Loucy (cell line): ENCODE measurements around the gene CLTCL1.

Experiments used
- H2AFZ ChIP-seq: fragments of 200-600 bp; sonication (generic); 2 replicates; pipeline ENCODE4 v1.6.0; 2016; ENCODE audit warnings: antibody characterized with exemption, mild to moderate bottlenecking, low read length, moderate library complexity
- H3F3A ChIP-seq: fragments of 200-600 bp; 2 replicates; pipeline ENCODE4 v1.6.0; 2016; ENCODE audit warnings: antibody characterized with exemption, low read depth, mild to moderate bottlenecking
- H3K27me3 ChIP-seq: fragments of 200-600 bp; sonication (generic); 2 replicates; pipeline ENCODE4 v1.6.1; 2014; ENCODE audit warnings: low read length, mild to moderate bottlenecking; ENCODE audit not compliant: insufficient read depth, poor library complexity, severe bottlenecking
- H3K36me3 ChIP-seq: fragments of 200-600 bp; sonication (generic); 2 replicates; pipeline ENCODE4 v1.6.1; 2016; ENCODE audit warnings: low read length; ENCODE audit not compliant: insufficient read depth
- H3K4me1 ChIP-seq: fragments of 200-600 bp; sonication (generic); 2 replicates; pipeline ENCODE4 v1.5.1; 2014; ENCODE audit warnings: low read length, mild to moderate bottlenecking; ENCODE audit not compliant: insufficient read depth, poor library complexity, severe bottlenecking
- H3K4me2 ChIP-seq: fragments of 200-600 bp; sonication (generic); 2 replicates; pipeline ENCODE4 v1.6.0; 2014; ENCODE audit warnings: antibody characterized with exemption, low read length, low read depth, mild to moderate bottlenecking; ENCODE audit not compliant: poor library complexity, severe bottlenecking
- H3K4me3 ChIP-seq: fragments of 200-600 bp; sonication (generic); 2 replicates; pipeline ENCODE4 v1.5.1; 2014; ENCODE audit warnings: low read length, mild to moderate bottlenecking, mixed read lengths; ENCODE audit not compliant: poor library complexity, severe bottlenecking
- H3K79me2 ChIP-seq: fragments of 200-600 bp; sonication (generic); 2 replicates; pipeline ENCODE4 v1.6.1; 2014; ENCODE audit warnings: low read length; ENCODE audit not compliant: insufficient read depth
- H3K9ac ChIP-seq: fragments of 200-600 bp; sonication (generic); 2 replicates; pipeline ENCODE4 v1.6.0; 2014; ENCODE audit warnings: mild to moderate bottlenecking, low read depth, low read length, moderate library complexity; ENCODE audit not compliant: poor library complexity, severe bottlenecking
- H3K9me2 ChIP-seq: fragments of 200-600 bp; sonication (generic); replicated peaks from 2 replicates; pipeline ENCODE4 v1.6.1; 2016; ENCODE audit warnings: low read depth, low read length, mixed read lengths
- H3K9me3 ChIP-seq: fragments of 200-600 bp; sonication (generic); 2 replicates; pipeline ENCODE4 v1.6.1; 2014; ENCODE audit warnings: mild to moderate bottlenecking, antibody characterized with exemption, low read length, low read depth; ENCODE audit not compliant: insufficient read depth
- H4K20me1 ChIP-seq: fragments of 200-600 bp; sonication (generic); 2 replicates; pipeline ENCODE4 v1.6.0; 2014; ENCODE audit warnings: antibody characterized with exemption, low read length, mild to moderate bottlenecking; ENCODE audit not compliant: insufficient read depth, poor library complexity, severe bottlenecking
- EZH2phosphoT487 ChIP-seq: fragments of 200-600 bp; IDR thresholded peaks from 2 replicates; pipeline ENCODE4 v1.6.1; 2018; ENCODE audit warnings: antibody characterized with exemption, mild to moderate bottlenecking, moderate library complexity, borderline replicate concordance
- TF ChIP-seq, protein P1 (sequence below): fragments of 200-600 bp; sonication (generic); conservative IDR thresholded peaks from 2 replicates; pipeline ENCODE4 v1.5.1; 2014; ENCODE audit warnings: mild to moderate bottlenecking, antibody characterized with exemption, low read length

Gene CLTCL1

DNA sequence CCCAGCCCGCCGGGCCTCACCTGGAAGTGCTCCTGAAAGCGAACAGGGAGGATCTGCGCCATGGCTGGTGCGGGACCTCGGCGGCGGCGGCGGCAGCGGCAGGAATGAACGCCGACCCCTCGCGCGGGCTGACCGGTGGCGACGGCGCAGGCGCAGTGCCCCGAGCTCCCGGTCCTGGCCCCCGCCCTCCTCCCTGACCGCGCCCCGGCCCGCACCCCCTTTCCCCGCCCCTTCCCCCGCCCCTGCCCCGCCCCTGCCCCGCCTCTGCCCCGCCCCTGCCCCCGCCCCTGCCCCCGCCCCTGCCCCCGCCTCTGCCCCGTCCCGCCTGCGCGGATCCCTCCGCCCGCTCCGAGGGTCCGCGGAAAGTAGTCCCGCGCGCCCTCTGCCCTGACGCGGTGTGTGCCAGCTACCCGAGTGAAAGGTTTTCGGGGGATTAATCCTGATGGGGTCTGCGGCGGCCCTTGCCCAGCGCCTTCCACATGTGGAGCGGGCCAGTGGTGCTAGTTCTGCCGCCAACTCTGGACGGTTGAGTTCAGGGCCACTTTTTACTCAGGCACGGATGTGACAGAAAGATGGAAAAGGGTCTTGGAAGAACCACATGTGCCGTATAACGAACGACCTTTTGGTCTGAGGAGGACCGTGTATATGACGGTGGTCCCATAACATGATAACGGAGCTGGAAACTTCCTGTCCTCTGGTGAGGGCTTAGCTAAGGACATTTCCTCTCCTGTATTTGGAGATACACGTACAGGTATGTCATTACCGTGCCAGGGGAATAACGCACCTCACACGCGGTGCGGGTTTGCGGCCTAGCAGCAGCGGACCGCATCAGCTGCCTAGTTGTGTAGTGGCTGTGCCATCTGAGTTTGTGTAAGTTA lies at the start of gene CLTCL1:
Gene CLTCL1 (minus strand): TSS at position 140 of the 878 bp plus-strand sequence. CDS start 78 bp downstream, at position 62.
- Histone ChIP-seq H3K9me3 (no peaks in the 10 kb centered on the region), H3K4me3 (peak within 1 kb of the TSS; percentile 99), H3K27me3 (no peaks in the 10 kb centered on the region), H2AFZ (peak within 1 kb of the TSS; percentile 100), H3K4me2 (peak within 1 kb of the TSS; percentile 84), H3K9ac (peak within 1 kb of the TSS; percentile 85), H3K4me1 (peaks cover 29% of the 10 kb centered on the region), H3K36me3 (no peaks in the 10 kb centered on the region), H3K79me2 (no peaks in the 10 kb centered on the region), H3F3A (no peaks in the 10 kb centered on the region), H4K20me1 (no peaks in the 10 kb centered on the region), H3K9me2 (no peaks in the 10 kb centered on the region)
- TF ChIP-seq, protein P1, sequence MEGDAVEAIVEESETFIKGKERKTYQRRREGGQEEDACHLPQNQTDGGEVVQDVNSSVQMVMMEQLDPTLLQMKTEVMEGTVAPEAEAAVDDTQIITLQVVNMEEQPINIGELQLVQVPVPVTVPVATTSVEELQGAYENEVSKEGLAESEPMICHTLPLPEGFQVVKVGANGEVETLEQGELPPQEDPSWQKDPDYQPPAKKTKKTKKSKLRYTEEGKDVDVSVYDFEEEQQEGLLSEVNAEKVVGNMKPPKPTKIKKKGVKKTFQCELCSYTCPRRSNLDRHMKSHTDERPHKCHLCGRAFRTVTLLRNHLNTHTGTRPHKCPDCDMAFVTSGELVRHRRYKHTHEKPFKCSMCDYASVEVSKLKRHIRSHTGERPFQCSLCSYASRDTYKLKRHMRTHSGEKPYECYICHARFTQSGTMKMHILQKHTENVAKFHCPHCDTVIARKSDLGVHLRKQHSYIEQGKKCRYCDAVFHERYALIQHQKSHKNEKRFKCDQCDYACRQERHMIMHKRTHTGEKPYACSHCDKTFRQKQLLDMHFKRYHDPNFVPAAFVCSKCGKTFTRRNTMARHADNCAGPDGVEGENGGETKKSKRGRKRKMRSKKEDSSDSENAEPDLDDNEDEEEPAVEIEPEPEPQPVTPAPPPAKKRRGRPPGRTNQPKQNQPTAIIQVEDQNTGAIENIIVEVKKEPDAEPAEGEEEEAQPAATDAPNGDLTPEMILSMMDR: no peak

DNA sequence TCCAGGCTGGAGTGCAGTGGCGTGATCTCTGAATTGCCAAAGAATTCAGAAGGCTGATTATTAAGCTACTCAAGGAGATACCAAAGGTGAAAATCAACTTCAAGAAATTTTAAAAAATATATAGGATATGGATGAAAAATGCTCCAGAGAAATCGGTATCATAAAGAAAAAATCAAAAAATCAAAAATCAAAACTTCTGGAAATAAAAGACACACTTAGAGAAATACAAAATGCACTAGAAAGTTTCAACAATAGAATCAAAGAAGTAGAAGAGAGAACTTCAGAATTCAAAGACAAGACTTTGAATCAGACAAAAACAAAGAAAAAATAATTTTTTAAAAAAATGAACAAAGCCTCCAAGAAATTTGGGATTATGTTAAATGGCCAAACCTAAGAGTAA lies 45.6 kb upstream of the CLTCL1 start:
- no peaks in the 10 kb centered on the region for H3F3A ChIP-seq
- no peaks in the 10 kb centered on the region for H3K27me3 ChIP-seq
- H3K4me1 ChIP-seq: no peaks in the 10 kb centered on the region
- no peak overlapping the region for H2AFZ ChIP-seq
- no peak overlapping the region for H3K4me2 ChIP-seq
- no peaks in the 10 kb centered on the region for H4K20me1 ChIP-seq
- peaks cover 11% of the 10 kb centered on the region; the same call in 1 of the 2 replicates for H3K9me3 ChIP-seq
- 0 out of 2 replicates have a peak, but pooled peaks cover 3% of the 10 kb centered on the region for H3K79me2 ChIP-seq
- H3K9me2 ChIP-seq: no peaks in the 10 kb centered on the region
- H3K4me3 ChIP-seq: no peak overlapping the region
- H3K9ac ChIP-seq: no peak overlapping the region
- TF ChIP-seq, protein P1: no peak
- TF ChIP-seq EZH2phosphoT487: no peak
- peaks cover 81% of the 10 kb centered on the region for H3K36me3 ChIP-seq

DNA sequence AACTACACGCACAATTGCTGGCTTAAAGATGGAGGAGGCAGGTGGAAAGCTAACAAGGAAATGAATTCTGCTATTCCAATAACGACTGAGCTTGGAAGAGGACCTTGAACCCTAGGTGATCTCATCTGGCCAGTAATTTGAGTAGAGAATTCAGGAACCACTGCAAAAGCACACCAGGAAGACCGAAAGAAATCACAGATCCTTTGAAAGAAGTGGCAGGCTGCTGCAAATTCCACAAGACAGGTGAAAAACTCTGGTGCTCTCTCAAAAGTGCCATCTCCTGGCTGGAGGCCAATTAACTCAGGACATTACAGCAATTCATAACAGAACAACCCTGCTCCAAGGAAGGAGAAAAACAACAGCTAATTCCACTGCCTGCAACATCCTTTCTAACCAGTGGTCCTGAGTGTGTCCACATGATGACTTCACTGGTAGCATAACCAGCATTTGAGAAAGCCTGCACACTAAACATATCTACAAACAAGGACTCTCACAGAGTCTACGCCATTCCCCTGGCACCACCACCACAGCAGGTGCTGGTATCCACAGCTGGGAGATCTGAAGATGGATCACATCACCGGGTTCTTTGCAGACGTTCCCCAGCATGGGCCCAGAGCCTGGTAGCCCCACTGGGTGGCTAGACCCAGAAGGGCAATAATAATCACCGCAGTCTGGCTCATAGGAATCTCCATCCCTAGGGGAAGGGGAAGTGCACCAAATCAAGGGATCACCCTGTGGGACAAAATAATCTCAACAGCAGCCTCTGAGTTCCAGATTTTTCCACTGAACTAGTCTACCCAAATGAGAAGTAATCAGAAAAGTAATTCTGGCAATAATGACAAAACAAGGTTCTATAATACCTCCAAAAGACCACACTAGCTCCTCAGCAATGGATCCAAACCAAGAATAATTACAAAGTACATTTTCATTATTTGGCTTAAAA lies 44.9 kb upstream of the CLTCL1 start:
- Histone ChIP-seq H3K27me3 (no peaks in the 10 kb centered on the region), H3K36me3 (peaks cover 85% of the 10 kb centered on the region), H4K20me1 (no peaks in the 10 kb centered on the region), H3F3A (no peaks in the 10 kb centered on the region), H3K9ac (no peak overlapping the region), H3K9me3 (peaks cover 11% of the 10 kb centered on the region; the same call in 1 of the 2 replicates), H3K4me2 (no peak overlapping the region), H3K4me1 (no peaks in the 10 kb centered on the region), H2AFZ (no peak overlapping the region), H3K9me2 (no peaks in the 10 kb centered on the region), H3K79me2 (0 out of 2 replicates have a peak, but pooled peaks cover 3% of the 10 kb centered on the region), H3K4me3 (no peak overlapping the region)
- no peak for TF ChIP-seq EZH2phosphoT487
- TF ChIP-seq, protein P1: no peak
